ENCODE data around the gene C16orf92.

The C16orf92 gene

DNA sequence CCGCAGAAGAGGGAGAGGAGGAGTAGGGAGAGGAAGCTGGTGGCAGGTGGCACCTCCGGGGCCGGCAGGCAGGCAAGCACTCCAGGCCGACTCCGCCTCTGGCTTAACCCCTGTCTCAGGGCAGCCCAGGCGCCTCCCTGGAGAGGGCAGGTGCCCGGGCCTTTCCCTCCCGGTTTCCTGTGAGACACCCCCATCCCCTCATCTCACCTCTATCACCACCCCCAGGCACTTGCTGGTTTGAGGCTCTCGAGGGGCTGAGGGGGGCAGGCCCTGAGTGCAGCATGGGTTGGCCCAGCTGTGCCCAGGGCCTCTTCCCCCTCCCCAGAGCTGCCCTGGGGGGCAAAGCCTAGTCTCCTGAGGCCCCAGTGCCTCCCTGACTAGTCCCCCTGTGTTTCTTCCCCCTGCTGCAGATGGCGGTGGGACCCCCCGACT lies 18.2 kb upstream of the C16orf92 start:
- peaks cover 2% of the 10 kb centered on the region for H4K20me1 ChIP-seq (ENCODE audit: insufficient read depth, low read length, poor library complexity, severe bottlenecking)
- H3K9ac ChIP-seq (ENCODE audit: low read depth, low read length, poor library complexity, severe bottlenecking): no peak overlapping the region
- H3K4me1 ChIP-seq (ENCODE audit: insufficient read depth, low read length, poor library complexity, severe bottlenecking): no peaks in the 10 kb centered on the region
- no peaks in the 10 kb centered on the region for H3F3A ChIP-seq (ENCODE audit: low read depth)
- no peak overlapping the region for H2AFZ ChIP-seq (ENCODE audit: low read length)
- no peak overlapping the region for H3K4me3 ChIP-seq (ENCODE audit: low read length, poor library complexity, severe bottlenecking)
- TF ChIP-seq EZH2phosphoT487 (IDR thresholded peaks at IDR 0.05; ENCODE audit: borderline replicate concordance): no peak
- TF ChIP-seq, protein P1, sequence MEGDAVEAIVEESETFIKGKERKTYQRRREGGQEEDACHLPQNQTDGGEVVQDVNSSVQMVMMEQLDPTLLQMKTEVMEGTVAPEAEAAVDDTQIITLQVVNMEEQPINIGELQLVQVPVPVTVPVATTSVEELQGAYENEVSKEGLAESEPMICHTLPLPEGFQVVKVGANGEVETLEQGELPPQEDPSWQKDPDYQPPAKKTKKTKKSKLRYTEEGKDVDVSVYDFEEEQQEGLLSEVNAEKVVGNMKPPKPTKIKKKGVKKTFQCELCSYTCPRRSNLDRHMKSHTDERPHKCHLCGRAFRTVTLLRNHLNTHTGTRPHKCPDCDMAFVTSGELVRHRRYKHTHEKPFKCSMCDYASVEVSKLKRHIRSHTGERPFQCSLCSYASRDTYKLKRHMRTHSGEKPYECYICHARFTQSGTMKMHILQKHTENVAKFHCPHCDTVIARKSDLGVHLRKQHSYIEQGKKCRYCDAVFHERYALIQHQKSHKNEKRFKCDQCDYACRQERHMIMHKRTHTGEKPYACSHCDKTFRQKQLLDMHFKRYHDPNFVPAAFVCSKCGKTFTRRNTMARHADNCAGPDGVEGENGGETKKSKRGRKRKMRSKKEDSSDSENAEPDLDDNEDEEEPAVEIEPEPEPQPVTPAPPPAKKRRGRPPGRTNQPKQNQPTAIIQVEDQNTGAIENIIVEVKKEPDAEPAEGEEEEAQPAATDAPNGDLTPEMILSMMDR (conservative IDR thresholded peaks at IDR 0.05; ENCODE audit: low read length): no peak
- no peaks in the 10 kb centered on the region for H3K9me2 ChIP-seq (replicated peaks; ENCODE audit: low read depth, low read length)
- no peaks in the 10 kb centered on the region for H3K36me3 ChIP-seq (ENCODE audit: insufficient read depth, low read length)
- no peak overlapping the region for H3K4me2 ChIP-seq (ENCODE audit: low read depth, low read length, poor library complexity, severe bottlenecking)
- H3K79me2 ChIP-seq (ENCODE audit: insufficient read depth, low read length): no peaks in the 10 kb centered on the region
- H3K27me3 ChIP-seq (ENCODE audit: insufficient read depth, low read length, poor library complexity, severe bottlenecking): no peaks in the 10 kb centered on the region
- H3K9me3 ChIP-seq (ENCODE audit: insufficient read depth, low read depth, low read length): no peaks in the 10 kb centered on the region

DNA sequence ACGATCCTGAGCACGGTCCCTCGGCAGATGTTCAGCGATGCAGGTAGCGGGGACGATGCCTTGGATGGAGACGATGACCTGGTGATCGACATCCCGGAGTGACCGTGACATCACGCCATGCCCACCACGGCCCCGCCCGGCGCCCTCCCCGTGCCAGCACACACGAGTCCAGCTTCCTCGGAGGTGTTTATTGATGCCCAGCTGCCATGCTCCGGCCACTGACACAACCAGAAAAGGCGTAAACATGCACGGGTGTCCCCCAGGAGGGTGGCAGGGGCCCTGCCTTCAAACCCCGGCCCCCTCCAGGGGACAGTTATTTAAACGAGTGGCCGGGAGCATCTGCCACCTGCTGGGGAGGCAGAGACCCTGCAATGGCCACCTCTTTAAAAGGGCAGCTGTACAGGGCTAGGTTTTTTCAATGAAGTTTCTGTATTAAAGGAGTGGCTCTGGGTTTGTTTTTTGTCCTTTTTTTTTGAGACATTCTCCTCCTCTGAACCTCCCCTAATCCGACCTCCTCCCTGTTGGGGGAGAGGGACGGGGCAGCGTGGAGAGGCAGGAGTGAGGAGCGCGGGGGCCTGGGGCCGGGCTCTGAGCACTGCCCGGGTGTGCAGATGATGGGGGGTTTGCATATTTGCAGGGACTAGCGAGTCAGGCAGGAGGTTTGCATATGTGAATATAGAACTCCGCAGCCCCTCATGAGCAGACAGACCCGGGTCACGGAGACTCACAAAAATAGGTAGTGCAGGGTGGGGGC lies 17.5 kb upstream of the C16orf92 start:
- Histone ChIP-seq H3K4me2 (ENCODE audit: low read depth, low read length, poor library complexity, severe bottlenecking) (no peak overlapping the region), H2AFZ (ENCODE audit: low read length) (no peak overlapping the region), H3K79me2 (ENCODE audit: insufficient read depth, low read length) (no peaks in the 10 kb centered on the region), H3K4me3 (ENCODE audit: low read length, poor library complexity, severe bottlenecking) (no peak overlapping the region), H3K4me1 (ENCODE audit: insufficient read depth, low read length, poor library complexity, severe bottlenecking) (no peaks in the 10 kb centered on the region), H3K9me2 (replicated peaks; ENCODE audit: low read depth, low read length) (no peaks in the 10 kb centered on the region), H3K9me3 (ENCODE audit: insufficient read depth, low read depth, low read length) (no peaks in the 10 kb centered on the region), H3F3A (ENCODE audit: low read depth) (no peaks in the 10 kb centered on the region), H3K27me3 (ENCODE audit: insufficient read depth, low read length, poor library complexity, severe bottlenecking) (no peaks in the 10 kb centered on the region), H4K20me1 (ENCODE audit: insufficient read depth, low read length, poor library complexity, severe bottlenecking) (peaks cover 2% of the 10 kb centered on the region), H3K36me3 (ENCODE audit: insufficient read depth, low read length) (no peaks in the 10 kb centered on the region), H3K9ac (ENCODE audit: low read depth, low read length, poor library complexity, severe bottlenecking) (no peak overlapping the region)
- no peak for TF ChIP-seq EZH2phosphoT487 (IDR thresholded peaks at IDR 0.05; ENCODE audit: borderline replicate concordance)
- TF ChIP-seq, protein P1 (conservative IDR thresholded peaks at IDR 0.05; ENCODE audit: low read length): peak; percentile 86

DNA sequence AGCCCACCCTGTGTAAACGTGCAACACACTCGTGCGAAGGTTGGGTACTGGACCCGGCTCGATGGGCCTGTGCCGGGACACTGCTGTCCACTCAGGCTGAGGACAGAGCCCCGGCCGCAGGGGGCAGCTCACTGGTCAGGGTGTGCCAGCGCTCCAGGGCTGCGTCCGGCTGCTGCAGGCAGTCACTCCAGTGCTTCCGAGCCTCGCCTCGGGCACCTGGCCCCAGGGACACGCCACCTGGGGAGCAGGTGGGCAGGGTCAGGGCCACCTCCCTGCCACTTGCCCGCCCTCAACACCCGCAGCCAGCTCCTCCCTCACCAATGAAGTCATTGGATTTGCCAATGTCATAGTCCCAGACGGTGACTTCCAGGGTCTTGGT lies 16.9 kb upstream of the C16orf92 start:
- H3K9me3 ChIP-seq (ENCODE audit: insufficient read depth, low read depth, low read length): no peaks in the 10 kb centered on the region
- peaks cover 2% of the 10 kb centered on the region for H4K20me1 ChIP-seq (ENCODE audit: insufficient read depth, low read length, poor library complexity, severe bottlenecking)
- no peaks in the 10 kb centered on the region for H3F3A ChIP-seq (ENCODE audit: low read depth)
- no peaks in the 10 kb centered on the region for H3K9me2 ChIP-seq (replicated peaks; ENCODE audit: low read depth, low read length)
- H3K4me3 ChIP-seq (ENCODE audit: low read length, poor library complexity, severe bottlenecking): no peak overlapping the region
- TF ChIP-seq, protein P1 (conservative IDR thresholded peaks at IDR 0.05; ENCODE audit: low read length): no peak
- no peak for TF ChIP-seq EZH2phosphoT487 (IDR thresholded peaks at IDR 0.05; ENCODE audit: borderline replicate concordance)
- no peaks in the 10 kb centered on the region for H3K79me2 ChIP-seq (ENCODE audit: insufficient read depth, low read length)
- no peaks in the 10 kb centered on the region for H3K4me1 ChIP-seq (ENCODE audit: insufficient read depth, low read length, poor library complexity, severe bottlenecking)
- H2AFZ ChIP-seq (ENCODE audit: low read length): no peak overlapping the region
- no peaks in the 10 kb centered on the region for H3K36me3 ChIP-seq (ENCODE audit: insufficient read depth, low read length)
- H3K27me3 ChIP-seq (ENCODE audit: insufficient read depth, low read length, poor library complexity, severe bottlenecking): no peaks in the 10 kb centered on the region
- H3K4me2 ChIP-seq (ENCODE audit: low read depth, low read length, poor library complexity, severe bottlenecking): no peak overlapping the region
- no peak overlapping the region for H3K9ac ChIP-seq (ENCODE audit: low read depth, low read length, poor library complexity, severe bottlenecking)

Measured in Loucy (cell line).